Vein endothelial cell (primary cell): ENCODE results near the gene RAB41. TPM values are rescaled to one million over a fixed set of nuclear protein-coding genes. Genes with fewer than 3 reads are reported as not detected.

Experiments used
- small RNA-seq: library from RNA; depleted of rRNA; stranded (forward); fragments of <200 nt; gene quantifications from one replicate; pipeline ENCODE3, GENCODE V24; 2012
- total RNA-seq: library from RNA; depleted of rRNA; stranded (reverse); fragments of >200 nt; gene quantifications from 2 replicates; pipeline ENCODE4 v1.2.3, GENCODE V29; 2012

Gene RAB41
- total RNA-seq: not detected in 2 replicates

DNA sequence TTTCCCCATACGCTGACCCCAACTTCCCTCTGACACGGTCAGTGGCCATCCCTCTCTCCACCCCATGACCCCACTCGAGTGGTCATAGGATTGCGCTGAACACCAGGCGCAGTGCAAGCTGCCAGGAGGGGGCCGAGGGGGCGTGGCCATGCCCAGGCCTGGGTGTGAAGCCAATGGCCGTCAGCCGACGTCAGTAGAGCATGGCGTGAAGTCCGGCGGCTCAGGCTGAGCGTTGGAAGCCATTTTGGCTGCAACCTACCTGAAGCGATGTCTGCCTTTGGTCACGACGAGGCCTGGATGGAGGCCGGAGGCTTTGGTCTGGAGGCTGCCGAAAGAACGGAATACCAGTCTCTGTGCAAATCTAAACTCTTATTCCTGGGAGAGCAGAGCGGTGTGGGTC is at the start of gene RAB41:
Gene RAB41 (plus strand): TSS at position 222 of the 400 bp plus-strand sequence. CDS start 46 bp downstream, at position 268.

DNA sequence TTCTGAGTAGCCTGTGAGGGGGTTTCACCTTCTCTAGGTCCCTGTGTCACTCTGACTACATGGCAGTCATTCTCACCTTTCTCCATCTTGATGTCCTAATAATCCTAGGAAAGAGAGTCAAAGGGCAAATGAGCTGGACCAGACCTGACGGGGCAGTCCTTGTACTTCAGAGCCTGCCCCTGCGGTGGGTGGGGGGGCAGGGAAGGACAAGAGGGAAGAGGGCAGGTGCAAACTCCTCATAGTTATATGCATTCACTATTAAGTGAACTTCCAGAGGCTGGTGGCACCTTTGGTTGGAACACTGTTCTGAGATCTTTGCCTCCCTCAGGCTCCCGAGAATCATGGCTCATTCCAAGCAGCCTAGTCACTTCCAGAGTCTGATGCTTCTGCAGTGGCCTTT is 47.6 kb upstream of the RAB41 start, which contains the start of gene AWAT1:
Gene AWAT1 (plus strand): TSS at position 301 of the 400 bp plus-strand sequence. CDS start 41 bp downstream, at position 342.

DNA sequence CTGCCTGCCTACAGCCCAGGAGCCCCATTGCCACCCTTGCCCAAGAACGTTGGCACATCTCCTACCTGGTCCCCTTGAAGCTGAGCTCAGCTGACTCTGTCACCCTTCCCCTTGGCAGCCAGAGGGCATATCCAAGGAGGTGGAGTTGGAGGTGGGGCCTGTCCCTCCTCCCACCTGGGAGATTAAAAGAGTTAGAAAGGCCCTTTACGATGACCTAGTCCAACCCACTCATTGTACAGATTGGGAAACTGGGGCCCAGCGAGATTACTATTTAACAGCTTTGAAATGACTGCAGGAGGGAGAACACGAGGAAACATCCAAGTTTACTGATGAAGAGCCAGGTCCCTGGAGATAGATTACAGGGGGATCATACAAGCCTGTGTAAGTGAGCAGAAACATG is 21.9 kb upstream of the RAB41 start, which contains the start of gene P2RY4:
Gene P2RY4 (minus strand): TSS at position 101 of the 400 bp plus-strand sequence. CDS start 580 bp downstream, outside the sequence.

DNA sequence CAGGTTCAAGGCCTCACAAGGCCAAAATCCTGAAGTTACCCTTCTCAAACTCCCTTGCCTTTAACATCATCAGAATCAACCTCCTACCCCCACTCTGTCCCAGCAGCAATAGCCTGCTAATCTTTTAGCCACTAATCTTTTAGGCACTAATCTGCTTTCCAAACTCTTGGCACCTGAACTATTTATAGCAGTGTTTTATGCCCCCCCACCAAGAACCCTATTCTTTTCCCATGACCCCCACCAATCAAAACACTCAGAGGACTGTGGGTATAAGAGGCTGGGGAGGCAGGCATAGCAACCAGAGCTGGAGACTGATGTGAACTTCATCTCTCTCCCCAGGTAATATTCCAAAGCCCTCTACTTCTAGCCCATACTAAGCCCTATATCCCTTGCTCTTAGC is 13.9 kb upstream of the RAB41 start, which contains the start of gene ARR3:
Gene ARR3 (plus strand): TSS at position 301 of the 400 bp plus-strand sequence. CDS start 1,052 bp downstream, outside the sequence.

DNA sequence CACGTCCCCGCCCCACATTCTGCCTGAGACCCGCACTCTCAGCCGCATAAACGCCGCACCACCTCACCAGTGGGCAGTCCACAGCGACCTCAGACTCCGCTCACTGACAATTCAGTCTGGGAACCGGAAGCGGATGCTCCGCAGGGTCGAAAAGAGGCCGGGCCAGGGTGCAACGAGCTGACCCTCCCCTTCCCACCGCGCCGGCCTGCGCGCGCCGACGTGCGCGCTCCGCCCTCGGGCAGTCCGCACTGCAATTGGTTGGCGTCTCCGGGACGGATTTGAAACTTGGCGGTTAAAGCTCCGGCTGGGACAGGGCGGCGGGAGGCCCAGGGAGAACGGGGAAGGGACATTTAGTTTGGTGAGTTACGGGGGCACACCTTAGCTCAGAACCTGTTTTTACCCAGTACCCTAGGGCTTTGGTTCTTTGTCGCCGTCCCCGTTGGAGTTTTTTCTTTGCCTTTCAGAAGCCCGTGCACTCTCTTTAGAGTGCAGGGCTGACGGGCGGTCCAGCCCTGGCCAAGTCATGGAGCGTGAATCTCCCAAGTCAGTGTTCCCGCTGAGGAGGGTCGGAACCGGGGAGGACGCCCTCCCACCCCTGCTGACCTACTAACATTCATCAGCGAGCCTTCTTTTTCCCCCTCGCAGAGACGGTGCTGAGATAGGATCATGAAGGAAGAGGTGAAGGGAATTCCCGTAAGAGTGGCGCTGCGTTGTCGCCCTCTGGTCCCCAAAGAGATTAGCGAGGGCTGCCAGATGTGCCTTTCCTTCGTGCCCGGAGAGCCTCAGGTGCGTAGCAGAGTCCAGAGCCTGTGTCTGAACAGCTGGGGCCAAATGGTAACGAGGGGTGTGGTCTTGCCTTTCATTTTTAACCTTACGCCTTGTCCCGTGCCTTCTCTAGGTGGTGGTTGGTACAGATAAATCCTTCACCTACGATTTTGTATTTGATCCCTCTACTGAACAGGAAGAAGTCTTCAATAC is 8.1 kb downstream of the RAB41 start, which contains the start of the genes KIF4A and PDZD11:
Gene KIF4A (plus strand): TSS at position 312 of the 978 bp plus-strand sequence. CDS start 355 bp downstream, at position 667.
Gene PDZD11 (minus strand): TSS at position 135 of the 978 bp plus-strand sequence. CDS start 586 bp downstream, outside the sequence.

Small RNAs within 50 kb of the gene (small RNA-seq; reads per million reads assigned to genes)
- gene RNA5SP507: 0.08 reads per million

Other genes starting within 250 kb of the RAB41 start
- gene AWAT2, start 232.2 kb upstream of the RAB41 start, total RNA-seq: under 0.01 and 0.19 TPM in 2 replicates
- not detected in 2 replicates for gene OTUD6A, start 219.7 kb upstream of the RAB41 start, total RNA-seq
- gene IGBP1, start 148.7 kb upstream of the RAB41 start, total RNA-seq: 64.1 and 90.8 TPM in 2 replicates
- not detected in 2 replicates for gene DGAT2L6, start 104.7 kb upstream of the RAB41 start, total RNA-seq
- not detected in 2 replicates for gene AWAT1, start 47.5 kb upstream of the RAB41 start, total RNA-seq
- gene P2RY4, start 22.0 kb upstream of the RAB41 start, total RNA-seq: 0.10 TPM in 1 of 2 replicates, not detected in the other
- gene ARR3, start 13.8 kb upstream of the RAB41 start, total RNA-seq: not detected in 2 replicates
- 34.2 and 45.7 TPM in 2 replicates for gene PDZD11, start 7.8 kb downstream of the RAB41 start, total RNA-seq
- 7.5 and 15.8 TPM in 2 replicates for gene KIF4A, start 7.9 kb downstream of the RAB41 start, total RNA-seq
- gene GDPD2, start 141.1 kb downstream of the RAB41 start, total RNA-seq: not detected in 2 replicates
- 1.2 and 1.3 TPM in 2 replicates for gene DLG3, start 162.7 kb downstream of the RAB41 start, total RNA-seq